IPS-NIHi7 (cell line): ENCODE data around the gene OR6S1.
A peak's percentile ranks its signal among the peaks of the same experiment; 100 is the strongest.
"Not testable (repeated sequence)": the region's sequence is repeated elsewhere in the genome, so short reads cannot be mapped to it uniquely, and the experiment has no call there.

ENCODE experiments used
- DNase-seq: peaks from one replicate; pipeline ENCODE4 v3.0.0; 2012; ENCODE audit warnings: mixed read lengths; ENCODE audit errors: extremely low spot score

The OR6S1 gene

GRCh38 chr14:20610002-20610765 lies 31.3 kb downstream of the OR6S1 start:
- peak; percentile 57 for DNase-seq

GRCh38 chr14:20609215-20610001 lies 32.1 kb downstream of the OR6S1 start:
- peak; percentile 66 for DNase-seq

DNA sequence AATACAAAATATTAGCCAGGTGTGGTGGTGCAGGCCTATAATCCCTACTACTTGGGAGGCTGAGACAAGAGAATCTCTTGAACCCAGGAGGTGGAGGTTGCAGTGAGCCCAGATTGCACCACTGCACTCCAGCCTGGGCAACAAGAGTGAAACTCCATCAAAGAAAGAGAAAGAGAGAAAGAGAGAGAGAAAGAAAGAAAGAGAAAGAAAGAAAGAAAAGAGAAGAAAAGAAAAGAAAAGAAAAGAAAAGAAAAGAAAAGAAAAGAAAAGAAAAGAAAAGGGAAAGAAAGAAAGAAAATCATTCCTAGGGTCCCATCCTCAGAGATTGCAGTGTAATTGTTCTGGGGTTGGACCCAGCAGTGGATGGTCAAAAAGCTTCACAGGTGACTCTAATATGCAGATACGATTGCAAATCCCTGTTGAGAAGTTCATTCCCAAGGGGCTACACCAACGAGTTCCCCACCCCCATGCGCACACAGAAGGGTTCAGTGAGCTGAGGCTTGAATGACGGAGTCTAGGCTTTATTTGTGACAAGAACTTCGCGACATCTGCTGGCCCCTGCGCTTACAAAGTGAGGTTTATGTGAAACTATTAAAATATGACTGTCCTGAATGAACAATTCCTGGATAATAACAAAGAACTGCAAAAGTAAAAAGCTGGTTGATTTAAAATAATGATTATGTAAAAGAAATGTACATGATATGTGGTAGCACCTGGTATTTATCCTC lies 32.9 kb downstream of the OR6S1 start:
- no peak for DNase-seq

- no peak for DNase-seq
Observed at GRCh38 chr14:20607617-20608016, 33.9 kb downstream of the OR6S1 start.

DNA sequence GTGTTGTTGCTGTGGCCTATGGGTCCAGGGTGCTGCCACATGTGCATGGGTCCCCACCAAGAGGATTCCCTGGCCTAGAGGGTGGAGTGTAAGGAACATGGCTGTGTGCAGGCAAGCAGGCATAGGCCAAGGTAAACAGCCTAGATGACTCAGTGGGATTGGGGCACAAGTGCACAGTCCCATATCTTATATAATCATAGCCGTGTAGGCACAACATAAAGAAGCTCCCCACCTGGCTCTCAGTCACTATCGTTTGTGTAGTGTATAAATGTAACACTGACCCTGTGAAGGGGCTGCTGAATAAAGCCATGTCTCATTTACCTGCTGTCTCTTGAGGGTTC lies 34.6 kb downstream of the OR6S1 start:
- DNase-seq = no peak

DNA sequence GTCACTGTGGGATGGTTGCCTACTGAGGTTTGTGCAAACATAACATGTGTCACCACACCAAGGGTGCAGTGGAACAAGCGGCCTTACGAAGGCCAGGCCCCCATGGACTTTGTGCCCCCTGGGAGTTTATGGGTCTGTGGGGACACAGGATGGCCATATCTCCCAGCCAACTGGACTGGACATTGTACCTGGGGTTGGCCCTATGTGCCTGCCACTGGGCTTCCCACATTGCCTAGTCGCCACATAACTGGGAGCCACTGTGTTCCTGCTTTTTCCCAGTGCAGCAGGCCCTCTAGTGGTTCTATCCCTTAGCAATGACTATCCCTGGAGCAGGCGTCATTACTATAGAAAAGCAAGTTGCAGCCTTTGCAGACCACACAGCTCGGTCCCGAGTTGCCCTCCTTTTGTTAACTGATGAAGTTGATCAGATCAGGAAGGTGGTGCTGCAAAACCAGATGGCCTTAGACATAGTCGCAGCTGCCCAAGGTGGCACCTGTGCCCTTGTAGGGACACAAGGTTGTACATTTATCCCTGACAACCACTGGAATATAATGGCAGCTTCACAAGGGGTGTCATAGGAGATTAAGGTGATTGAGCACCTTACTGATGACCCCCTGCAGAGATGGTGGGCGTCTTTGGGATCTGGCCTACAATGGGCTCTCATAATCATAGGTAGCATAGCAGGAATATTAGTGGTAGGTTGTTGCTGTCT lies 35.1 kb downstream of the OR6S1 start:
- DNase-seq = peak; percentile 82

DNA sequence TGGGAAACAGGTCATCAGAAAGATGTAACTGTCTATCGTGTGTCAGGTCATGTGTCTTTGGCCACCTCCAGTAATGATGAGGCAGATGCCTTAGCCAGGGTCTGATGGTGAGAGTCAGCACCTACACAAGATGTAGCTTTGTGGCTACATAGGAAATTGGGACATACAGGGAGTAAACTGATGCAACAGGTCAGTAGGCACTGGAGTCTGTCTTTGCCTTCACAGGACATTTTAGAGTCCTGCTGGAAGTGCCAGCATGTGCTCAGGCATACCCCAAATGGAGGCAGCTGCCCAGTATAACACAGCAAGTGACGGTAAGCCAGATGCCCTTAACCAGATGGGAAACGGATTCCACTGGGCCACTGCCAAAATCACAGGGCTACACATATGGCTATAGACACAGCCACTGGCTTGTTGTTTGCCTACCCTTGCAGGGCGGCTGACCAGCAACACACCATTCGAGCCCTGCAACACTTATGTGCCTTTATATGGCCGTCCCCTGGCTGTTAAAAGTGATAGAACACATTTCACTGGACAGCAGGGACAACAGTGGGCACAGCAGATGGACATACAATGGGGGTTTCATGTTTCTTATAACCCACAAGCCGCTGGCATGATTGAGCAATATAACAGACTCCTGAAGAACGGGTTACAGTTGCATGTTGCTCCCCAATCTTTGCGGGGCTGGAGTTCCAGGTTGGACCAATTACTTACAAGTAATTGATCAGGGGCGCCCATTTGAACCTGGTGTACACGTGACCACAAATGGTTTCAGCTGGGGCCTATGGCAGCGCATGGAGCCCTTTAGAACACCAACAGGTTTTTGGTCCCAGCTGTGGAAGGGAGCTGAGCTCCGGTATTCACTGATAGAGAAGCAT lies 37.4 kb downstream of the OR6S1 start:
- no peak for DNase-seq

DNA sequence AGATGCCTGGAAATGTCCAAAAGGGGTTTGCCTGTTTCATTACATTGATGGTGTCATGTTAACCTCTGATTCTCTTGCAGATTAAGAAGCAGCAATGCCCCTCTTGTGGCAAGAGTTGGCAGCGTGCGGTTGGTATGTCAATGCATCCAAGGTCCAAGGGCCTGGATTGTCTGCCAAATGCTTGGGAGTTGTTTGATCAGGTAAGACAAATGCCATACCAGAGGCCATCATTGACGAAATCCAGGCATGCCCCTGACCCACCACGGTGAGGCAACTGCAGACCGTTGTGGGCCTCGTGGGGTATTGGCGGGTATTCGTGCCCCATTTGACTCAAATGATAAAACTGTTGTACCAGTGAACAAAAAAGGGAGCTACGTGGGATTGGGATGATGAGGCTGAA lies 38.9 kb downstream of the OR6S1 start:
- no peak for DNase-seq

GRCh38 chr14:20601522-20601921 lies 40.0 kb downstream of the OR6S1 start:
- no peak for DNase-seq

- no peak for DNase-seq
Observed at GRCh38 chr14:20597108-20597507, 44.4 kb downstream of the OR6S1 start.

GRCh38 chr14:20595726-20596125 lies 45.8 kb downstream of the OR6S1 start:
- DNase-seq = not testable (repeated sequence)

DNA sequence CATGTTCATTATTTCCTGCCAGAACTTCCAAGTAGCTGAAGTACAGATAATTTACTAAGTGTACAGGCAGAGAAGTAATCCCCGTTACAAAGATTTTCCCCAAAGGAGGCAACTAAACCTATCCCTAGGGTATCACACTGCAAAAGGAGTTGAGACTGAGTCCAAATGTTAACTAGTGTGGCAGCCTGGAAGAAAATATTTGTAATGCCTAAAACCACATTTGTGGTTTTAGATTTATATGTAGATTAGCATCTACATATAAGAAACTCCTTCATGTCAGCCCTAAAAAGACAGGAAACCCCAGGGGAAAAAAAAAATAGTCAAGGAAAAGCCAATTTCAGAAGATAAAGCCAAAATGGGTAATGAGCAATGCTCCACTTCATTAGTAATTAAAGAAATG lies 48.9 kb downstream of the OR6S1 start:
- DNase-seq = no peak

DNA sequence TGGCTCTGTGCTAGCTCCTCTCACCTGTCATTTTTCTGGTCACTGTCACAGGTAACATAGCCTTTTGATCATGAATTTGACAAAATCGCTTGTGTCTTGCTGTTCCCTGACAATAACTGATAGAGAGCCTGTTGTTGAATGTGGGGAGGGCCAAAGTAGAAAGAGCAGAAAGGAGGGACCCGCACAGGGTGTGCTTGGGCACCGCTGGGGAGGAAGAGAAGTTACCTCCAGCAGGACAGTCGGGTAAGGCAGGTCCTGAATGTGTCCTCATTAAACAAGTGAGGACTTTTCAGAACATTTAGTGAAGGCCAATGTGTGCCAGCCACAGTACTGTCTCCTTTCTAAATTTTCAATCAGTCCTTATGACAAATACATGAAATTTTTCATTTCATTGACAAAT lies 50.3 kb downstream of the OR6S1 start, which contains the start of gene RNASE12:
RNASE12 (minus strand) TSS at position 142 of the 400 bp plus-strand sequence. CDS start 653 bp downstream, outside the sequence.
- DNase-seq = no peak
